Panc1 (cell line): ENCODE measurements around the gene TACC2.

Experiments used
- POLR2AphosphoS5 ChIP-seq: IDR thresholded peaks from 2 replicates; pipeline ENCODE4 v1.6.1; 2012; ENCODE audit warnings: mild to moderate bottlenecking, low read depth, low read length, moderate library complexity
- SIN3A ChIP-seq: IDR thresholded peaks from 2 replicates; pipeline ENCODE4 v1.6.1; 2012; ENCODE audit warnings: low read depth, mild to moderate bottlenecking, low read length, moderate library complexity, borderline replicate concordance; ENCODE audit not compliant: insufficient read depth
- TCF7L2 ChIP-seq: IDR thresholded peaks from 2 replicates; pipeline ENCODE4 v1.6.1; 2011; ENCODE audit warnings: mild to moderate bottlenecking, low read depth, low read length, inconsistent platforms
- TF ChIP-seq, protein P1 (sequence below): fragments of 450-650 bp; IDR thresholded peaks from 2 replicates; pipeline ENCODE4 v1.5.1; 2017; ENCODE audit warnings: mild to moderate bottlenecking
- TF ChIP-seq, protein P2 (sequence below), 2 experiments: IDR thresholded peaks; 2 replicates each; pipeline ENCODE4 v1.6.1; 2011 to 2012; ENCODE audit warnings: low read depth in 2 of 2, control low read depth in 1 of 2, low read length in 1 of 2, mild to moderate bottlenecking in 1 of 2, moderate library complexity in 1 of 2; ENCODE audit not compliant: insufficient read depth in 1 of 2

DNA sequence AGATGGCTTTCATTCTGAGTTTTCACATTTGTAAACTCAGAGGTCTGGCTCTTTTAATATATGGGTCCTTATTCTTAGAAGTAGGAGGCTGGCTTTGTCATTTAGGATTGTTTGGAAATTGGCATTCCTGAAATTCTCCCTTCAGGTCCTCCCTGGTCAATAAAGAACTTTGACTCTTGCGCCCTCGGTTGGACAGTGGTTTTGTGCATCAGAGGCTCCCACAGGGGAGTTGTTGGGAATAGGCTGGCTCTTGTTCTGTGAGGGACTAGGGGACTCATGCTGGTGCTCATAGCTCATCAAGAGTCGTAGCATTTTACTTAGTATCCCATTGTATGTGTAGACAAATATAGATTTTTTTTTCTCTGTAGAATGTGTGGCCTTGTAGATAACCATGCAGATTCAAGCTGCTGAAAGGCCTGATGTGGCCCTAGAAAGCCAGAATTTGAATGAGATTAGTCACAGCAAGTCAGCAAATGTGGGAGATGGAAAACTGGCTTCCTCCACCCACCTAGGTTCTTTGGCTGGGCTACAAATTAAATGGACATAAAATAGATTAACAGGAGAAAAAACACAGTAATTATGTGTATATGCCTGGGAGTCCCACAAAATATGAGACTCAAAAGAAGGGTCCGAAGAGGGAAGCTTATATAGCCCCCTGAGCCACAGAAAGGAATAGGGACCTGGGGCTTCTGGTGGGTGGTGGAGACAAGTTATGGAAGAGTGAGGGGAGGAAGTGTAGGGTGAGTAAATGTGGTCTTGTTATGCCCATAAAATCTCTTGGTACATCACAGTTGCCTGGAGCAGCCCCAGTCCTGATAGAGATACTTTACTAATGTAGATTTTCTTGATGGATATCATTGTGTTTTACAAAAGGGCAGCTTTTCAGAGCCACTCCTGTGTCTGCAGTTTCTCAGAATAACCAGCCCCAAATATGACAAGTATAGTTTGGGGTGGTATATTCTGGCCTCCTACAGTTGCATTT lies 187.6 kb downstream of the TACC2 start:
- TF ChIP-seq, protein P1, sequence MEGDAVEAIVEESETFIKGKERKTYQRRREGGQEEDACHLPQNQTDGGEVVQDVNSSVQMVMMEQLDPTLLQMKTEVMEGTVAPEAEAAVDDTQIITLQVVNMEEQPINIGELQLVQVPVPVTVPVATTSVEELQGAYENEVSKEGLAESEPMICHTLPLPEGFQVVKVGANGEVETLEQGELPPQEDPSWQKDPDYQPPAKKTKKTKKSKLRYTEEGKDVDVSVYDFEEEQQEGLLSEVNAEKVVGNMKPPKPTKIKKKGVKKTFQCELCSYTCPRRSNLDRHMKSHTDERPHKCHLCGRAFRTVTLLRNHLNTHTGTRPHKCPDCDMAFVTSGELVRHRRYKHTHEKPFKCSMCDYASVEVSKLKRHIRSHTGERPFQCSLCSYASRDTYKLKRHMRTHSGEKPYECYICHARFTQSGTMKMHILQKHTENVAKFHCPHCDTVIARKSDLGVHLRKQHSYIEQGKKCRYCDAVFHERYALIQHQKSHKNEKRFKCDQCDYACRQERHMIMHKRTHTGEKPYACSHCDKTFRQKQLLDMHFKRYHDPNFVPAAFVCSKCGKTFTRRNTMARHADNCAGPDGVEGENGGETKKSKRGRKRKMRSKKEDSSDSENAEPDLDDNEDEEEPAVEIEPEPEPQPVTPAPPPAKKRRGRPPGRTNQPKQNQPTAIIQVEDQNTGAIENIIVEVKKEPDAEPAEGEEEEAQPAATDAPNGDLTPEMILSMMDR: no peak
- TF ChIP-seq TCF7L2 (no peak), POLR2AphosphoS5 (no peak), SIN3A (no peak)
- TF ChIP-seq, protein P2, sequence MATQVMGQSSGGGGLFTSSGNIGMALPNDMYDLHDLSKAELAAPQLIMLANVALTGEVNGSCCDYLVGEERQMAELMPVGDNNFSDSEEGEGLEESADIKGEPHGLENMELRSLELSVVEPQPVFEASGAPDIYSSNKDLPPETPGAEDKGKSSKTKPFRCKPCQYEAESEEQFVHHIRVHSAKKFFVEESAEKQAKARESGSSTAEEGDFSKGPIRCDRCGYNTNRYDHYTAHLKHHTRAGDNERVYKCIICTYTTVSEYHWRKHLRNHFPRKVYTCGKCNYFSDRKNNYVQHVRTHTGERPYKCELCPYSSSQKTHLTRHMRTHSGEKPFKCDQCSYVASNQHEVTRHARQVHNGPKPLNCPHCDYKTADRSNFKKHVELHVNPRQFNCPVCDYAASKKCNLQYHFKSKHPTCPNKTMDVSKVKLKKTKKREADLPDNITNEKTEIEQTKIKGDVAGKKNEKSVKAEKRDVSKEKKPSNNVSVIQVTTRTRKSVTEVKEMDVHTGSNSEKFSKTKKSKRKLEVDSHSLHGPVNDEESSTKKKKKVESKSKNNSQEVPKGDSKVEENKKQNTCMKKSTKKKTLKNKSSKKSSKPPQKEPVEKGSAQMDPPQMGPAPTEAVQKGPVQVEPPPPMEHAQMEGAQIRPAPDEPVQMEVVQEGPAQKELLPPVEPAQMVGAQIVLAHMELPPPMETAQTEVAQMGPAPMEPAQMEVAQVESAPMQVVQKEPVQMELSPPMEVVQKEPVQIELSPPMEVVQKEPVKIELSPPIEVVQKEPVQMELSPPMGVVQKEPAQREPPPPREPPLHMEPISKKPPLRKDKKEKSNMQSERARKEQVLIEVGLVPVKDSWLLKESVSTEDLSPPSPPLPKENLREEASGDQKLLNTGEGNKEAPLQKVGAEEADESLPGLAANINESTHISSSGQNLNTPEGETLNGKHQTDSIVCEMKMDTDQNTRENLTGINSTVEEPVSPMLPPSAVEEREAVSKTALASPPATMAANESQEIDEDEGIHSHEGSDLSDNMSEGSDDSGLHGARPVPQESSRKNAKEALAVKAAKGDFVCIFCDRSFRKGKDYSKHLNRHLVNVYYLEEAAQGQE (IDR thresholded peaks at IDR 0.05; ENCODE audit: insufficient read depth in 1 of 2, low read depth in 2 of 2, low read length in 1 of 2): no peak
